ENCODE measurements around the gene RTP5.

The RTP5 gene

DNA sequence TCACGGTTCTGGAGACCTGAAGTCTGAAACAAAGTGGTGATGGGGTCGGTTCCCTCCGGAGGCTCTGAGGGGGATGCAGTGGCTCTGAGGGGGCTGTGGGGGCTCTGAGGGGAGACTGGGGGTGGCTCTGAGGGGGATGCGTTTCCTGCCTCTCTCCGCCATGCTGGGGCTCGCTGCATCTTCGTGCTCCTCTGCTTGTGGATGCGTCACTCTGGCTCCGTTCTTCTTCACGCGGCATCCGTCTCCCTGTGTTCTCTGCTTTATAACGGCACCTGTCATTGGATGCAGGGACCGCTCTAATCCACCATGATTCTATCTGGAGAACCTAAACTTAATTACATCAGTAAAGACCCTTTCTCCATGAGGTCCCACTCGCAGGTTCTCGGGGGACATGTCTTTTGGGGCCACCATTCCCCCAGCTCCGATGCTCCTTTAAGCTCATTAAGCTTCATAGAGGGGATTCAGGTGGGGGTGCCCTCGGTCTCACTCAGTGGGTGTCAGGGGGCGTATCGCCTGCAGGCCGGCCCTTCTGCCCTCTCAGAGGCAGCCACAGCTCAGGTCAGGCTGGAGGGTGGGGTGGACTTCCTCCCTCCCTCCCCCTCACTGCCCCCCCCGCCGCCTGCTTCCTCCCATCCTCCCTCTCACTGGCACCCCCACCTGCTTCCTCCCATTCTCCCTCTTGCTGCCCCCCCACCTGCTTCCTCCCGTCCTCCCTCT is 18.4 kb downstream of the RTP5 start:
- DNase-seq (ENCODE audit: low read depth, low spot score) = no peak

DNA sequence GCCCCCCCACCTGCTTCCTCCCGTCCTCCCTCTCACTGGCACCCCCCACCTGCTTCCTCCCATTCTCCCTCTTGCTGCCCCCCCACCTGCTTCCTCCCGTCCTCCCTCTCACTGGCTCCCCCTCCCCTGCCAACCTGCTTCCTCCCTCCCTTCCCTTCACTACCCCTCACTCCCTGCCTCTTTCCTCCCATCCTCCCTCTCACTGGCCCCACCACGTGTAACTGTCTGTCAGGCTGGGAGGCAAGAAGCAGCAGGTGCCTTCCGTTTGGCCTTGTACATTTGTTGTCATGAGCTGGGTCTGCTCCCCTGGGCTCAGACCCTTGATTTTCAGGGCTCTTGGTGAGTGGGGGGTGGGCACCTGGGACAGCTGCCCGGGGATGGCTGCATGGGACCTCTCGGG is 19.1 kb downstream of the RTP5 start:
- no peak for DNase-seq (ENCODE audit: low read depth, low spot score)

DNA sequence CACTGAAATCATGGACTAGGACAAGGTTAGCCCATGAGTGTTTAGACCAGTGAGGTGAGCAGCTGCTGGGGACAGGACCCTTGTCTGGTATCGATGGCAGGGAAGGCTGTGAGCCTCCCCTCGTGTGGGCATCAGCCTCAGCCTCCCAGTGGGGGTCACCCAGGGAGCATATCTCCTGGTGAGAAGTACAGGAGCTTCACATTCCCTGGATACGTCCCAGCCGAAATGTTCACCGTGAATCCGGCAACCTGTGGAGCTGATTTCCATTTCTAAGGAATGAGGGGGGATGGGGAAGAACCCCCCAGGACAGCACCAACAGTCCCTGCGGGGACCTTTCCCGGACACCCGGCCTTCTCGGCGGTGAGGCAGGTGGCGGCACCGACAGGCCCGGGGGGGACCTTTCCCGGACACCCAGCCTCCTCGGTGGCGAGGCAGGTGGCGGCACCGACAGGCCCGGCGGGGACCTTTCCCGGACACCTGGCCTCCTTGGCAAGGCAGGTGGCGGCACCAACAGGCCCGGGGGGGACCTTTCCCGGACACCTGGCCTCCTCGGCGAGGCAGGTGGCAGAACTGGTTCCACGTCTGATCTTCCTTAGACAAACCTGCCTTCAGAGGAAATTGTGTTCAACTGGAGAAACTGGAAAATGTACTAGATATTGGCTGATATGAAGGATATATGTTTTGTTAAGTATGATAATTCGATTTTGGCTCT is 21.2 kb downstream of the RTP5 start:
- DNase-seq (ENCODE audit: low read depth, low spot score) = no peak

DNA sequence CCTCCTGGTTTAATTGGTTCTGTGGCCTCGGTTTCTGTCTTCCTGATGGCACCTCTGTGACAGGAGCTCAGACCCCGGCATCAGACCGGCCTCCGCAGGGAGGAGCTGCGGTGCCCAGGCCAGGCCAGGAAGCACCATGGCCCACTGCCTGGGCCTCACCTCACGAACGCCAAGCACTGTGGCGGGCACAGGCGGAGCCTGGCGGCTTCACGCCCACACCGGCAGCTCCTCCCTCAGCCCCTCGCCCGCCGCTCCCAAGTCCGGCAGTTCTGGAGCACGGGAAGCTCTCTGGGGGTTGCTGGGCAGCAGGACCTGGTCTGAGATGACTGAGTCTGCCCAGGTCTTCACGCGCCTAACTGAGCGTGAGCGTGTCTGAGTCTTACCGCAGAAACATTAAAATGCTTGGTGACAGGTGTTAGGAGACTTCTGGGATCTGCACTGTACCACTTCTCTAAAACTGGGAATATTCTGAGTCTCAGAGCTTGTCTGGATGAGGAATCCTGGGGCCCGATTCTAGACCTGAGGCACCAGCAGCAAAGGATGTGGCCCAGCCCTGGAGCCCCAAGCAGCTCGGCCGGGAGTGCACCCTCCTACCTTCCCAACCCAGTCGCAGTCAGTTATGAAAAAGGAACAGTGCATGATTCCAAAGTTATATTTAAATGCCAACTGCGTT is 21.9 kb downstream of the RTP5 start:
- no peak for DNase-seq (ENCODE audit: low read depth, low spot score)

DNA sequence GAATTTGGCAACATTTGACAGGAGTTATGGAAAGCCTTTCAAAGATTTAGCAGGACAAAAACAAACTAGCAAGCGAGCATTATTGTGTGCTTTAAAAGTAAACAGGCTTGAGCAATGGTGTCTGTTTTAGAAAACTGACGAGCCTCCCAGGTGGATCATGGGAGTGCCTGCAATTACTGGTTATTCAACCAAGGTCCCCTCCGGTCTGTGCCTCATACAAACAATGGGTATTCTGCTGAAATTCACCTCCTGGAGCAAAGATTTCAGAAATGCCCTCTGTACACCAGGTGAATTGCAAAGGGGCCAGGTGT is 22.4 kb downstream of the RTP5 start:
- no peak for DNase-seq (ENCODE audit: low read depth, low spot score)

DNA sequence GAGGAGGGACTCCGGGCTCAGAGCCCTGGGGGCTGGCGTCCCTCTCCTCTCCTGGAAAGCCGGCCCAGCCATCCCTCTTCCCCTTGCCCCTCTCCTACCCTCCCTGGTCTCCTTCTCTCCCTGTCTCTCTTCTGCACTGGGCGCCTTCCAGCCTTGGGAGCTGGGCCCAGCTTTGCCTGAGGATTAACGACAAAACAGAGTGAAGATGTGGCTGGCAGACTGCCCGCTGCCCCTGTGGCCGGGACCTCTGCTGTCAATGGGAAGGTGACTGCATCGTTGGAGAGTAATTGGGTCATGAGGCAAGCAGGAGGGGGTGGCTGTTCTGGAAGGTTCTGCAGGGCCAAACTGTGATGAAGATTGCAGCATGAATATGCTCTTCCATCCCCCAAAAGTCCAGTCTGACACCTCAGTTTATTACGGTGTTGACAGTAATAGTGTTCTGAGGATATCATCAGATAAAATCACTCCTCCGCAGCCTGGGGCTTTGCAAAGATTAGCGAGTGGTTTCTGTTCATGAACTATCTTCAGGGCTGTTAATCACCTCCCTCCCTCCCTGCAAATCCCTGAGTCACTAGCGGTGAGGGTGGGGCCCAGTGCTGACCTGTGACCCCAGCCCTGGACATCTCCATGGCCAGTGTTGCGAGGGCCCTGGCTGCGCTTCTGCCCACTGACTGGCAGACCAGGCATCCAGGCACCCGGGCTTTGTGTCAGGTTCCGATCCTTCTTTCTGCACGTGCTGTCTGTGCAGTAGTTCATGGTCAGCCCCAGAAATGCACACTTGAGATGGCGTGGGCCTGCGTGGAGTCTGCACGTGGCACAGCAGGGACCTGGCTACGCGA is 23.0 kb downstream of the RTP5 start:
- DNase-seq (ENCODE audit: low read depth, low spot score) = no peak

DNA sequence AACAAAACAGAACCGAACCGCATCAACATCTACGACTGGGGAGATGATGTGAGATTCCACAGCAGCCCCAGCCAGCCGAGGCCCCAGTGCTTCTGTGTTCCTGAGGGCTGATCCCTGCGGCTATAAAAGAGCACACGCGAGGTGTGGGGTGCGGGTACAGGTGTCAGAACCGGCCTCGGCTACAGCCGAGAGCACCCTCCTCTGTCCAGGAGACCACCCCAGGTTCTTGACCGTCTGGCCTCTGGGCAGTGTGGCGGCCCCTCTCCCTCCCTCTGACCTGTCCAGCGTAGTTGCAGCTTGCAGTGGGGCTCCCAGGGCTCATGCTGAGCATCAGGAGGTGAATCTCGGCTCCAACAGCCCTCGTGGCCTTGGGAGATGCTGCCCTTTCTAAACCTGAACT is 23.7 kb downstream of the RTP5 start:
- no peak for DNase-seq (ENCODE audit: low read depth, low spot score)

DNA sequence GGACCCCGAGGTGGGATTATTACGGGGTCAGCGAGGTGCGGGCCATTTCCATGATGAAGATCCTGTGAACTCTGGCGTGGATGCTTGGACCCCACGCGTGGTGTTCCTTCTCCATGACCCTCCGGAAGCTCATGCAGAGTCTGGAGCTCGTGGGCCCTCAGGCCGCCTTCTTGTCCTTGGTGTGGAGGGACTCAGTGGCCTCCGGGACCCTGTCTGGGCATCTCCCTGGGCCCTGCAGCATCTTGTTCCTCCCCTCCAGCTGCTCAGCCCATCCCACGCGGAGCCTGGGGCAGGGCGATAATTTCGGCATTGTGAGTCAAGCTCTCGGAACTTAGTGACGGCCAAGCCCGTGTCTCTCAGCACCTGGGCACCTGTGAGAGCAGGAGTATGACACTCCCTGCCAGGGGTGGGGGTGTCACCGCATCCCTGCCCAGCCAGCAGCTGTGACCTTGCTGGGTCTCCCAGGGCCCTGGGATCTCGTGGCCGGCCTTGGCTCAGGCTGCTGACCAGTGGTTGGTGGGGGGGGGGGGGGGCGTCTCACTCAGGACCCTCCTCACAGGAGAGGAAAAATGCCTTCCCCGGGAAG is 24.6 kb downstream of the RTP5 start:
- no peak for DNase-seq (ENCODE audit: low read depth, low spot score)

DNA sequence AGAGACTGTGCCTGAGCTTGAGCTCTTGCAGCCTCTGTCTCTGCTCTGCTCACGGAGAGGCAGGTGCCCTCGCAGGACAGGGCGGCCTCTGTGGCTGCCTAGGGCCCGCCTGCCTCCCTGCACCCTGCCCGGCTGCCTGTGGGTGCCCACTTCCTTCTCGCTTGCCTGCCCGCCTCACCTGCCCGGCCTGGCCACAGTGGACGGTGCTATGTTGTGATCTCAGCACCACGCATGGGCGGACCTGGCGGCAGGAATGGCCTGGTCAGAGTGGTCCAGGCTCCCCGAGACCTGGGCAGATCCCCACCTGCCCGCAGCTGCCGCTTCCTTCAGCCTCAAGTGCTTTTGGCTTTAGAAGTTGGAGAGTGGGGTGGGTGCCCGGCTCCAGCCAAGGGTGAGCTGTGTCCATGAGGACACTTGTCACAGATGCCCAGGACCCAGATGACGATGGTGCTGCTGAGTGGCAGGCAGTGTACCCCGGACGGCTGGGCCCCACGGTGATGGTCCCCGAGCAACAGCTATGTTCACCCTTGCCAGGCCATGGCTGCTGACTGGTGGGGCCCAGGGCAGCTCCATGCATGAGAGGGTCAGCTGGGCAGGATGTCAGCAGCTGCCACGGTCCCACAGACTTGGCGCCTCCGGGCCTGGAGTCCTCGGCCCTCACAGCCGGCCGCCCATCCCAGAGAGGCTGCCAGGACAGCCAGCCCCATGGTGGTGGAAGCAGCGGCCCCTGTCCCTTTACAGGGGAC is 25.3 kb downstream of the RTP5 start:
- no peak for DNase-seq (ENCODE audit: low read depth, low spot score)

DNA sequence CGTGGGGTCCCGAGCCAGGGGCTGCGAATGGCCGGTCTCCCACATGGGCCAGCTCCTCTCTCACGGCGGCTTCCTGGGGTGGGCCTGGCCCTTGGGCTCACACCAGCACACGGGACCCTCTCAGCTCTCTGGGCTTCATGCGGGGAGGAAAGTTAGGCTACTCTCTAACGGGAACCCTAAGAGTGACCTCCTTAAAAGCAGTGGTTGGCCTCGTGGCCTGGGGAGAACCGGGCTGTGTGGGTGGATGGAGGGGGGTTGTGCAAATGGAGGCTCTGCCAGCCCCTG is 25.8 kb downstream of the RTP5 start:
- no peak for DNase-seq (ENCODE audit: low read depth, low spot score)

DNA sequence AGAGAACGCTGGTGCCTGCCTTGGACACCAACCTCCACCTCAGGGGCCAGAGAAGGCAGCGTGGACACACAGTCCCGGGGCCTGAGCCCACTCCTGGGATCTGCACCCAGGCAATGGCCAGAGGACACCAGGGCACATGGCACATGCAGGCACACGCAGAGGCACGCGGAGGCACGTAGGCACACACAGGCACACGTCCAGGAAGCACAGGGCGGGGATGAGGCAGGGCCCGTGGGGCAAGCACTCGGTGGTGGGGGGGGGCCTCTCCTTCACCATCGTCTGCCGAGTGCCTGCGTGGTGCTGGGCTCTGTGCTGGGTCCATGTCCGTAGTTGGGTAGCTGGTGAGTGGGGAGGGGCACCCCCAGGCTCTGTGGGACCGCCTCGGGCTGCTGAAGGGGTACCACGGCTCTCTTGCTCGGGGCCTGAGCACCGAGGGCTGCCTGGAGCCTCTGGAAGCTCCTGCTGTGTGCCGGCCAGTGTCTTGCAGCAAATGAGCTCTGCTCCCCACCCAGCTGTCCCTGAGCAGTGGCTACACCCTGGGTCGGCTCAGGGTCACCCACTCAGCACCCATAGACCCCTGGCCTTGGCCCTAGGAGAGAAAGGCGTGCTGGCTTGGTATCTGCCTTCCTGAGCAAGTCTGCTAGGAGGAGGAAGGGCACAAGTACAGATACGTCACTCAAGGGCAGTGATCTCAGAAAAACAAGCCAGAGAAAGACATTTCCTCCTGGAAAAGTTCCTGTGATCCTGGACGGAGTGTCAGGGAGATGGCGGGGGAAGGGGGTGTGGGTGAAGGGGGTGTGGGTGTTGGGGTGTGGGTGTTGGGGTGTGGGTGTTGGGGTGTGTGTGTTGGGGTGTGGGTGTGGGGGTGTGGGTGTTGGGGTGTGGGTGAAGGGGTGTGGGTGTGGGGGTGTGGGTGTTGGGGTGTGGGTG is 26.4 kb downstream of the RTP5 start:
- no peak for DNase-seq (ENCODE audit: low read depth, low spot score)

DNA sequence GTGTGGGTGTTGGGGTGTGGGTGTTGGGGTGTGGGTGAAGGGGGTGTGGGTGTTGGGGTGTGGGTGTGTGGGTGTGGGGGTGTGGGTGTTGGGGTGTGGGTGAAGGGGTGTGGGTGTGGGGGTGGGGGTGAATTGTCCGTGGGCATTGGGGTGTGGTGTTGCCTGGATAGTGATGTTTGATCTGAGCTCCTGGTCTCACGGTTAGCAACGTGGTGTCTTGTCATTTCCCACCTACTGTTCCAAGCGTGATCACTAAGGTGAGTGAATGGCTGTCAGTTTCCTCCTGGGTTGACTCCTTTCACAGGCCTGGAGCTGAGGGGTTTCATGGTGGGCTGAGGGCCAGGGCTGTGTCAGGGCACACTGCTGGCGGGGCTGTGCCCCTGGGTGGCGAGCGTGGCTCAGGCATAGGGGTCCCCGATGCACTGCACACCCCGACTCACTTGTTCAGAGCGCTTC is 27.2 kb downstream of the RTP5 start:
- no peak for DNase-seq (ENCODE audit: low read depth, low spot score)

DNA sequence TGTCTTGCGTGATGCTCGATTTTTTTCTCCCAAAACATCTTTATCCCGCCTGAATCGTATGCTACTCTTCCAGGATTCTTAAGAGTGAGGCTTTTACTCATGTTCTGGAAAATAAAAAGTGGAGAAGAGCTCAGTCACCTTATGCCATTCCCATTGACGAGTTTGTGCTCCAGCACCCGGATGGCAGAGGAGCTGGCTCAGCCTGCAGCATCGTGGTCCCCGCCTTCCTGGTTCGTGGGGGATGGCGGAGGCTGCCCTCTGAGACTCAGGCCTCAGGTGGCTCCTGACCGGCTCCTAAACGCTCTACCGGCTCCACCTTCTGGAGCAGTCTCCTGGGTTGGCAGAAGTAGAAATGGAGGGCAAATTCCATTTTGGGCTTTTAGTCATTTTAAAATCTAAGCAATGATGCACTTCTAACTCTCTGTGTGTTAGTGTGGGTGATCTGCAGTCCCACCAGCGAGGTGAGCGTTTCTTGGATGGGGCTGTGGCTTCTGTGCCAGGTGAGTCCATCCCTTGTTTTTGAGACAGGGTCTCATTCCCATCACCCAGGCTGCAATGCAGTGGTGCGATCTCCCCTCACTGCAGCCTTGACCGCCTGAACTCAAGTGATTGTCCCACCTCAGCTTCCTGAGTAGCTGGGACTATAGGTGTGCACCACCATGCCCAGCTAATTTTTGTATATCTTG is 27.8 kb downstream of the RTP5 start:
- DNase-seq (ENCODE audit: low read depth, low spot score) = no peak

DNA sequence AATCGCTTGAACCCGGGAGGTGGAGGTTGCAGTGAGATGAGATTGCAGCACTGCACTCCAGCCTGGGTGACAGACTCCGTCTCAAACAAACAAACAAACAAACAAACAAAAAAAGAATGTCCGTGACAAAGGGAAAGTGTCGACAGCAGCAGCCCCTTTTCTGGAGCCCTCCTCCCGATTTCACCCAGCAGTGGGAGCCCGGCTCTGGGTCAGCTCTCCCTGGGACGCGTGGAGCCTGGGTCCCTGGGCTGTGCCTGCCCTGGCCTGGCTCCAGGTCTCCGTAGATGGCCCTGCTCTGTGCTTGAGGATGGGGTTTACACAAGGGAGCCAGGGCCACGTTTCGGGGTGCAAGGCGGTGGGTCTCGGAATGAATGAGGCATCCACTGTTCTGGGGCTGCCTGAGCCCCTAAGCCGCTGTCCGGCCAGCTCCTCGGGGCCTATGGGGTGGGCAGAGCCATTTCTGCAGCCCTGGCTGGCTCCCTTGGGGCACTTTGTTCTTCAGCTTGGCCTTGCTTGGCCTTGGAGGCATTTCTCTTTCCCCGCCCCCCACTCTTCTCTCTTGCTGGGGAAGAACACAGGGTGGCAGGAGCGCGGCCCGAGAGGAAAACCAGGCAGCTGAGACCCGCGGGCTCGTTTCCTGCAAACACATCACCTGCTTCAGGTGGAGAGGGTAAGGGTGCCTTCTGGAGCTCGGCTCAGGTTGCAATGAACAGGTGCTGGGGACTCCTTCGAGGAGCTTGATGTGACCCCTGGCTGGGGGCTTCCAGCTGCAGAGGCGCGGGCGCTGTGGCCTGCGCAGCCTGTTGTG is 29.1 kb downstream of the RTP5 start:
- no peak for DNase-seq (ENCODE audit: low read depth, low spot score)

DNA sequence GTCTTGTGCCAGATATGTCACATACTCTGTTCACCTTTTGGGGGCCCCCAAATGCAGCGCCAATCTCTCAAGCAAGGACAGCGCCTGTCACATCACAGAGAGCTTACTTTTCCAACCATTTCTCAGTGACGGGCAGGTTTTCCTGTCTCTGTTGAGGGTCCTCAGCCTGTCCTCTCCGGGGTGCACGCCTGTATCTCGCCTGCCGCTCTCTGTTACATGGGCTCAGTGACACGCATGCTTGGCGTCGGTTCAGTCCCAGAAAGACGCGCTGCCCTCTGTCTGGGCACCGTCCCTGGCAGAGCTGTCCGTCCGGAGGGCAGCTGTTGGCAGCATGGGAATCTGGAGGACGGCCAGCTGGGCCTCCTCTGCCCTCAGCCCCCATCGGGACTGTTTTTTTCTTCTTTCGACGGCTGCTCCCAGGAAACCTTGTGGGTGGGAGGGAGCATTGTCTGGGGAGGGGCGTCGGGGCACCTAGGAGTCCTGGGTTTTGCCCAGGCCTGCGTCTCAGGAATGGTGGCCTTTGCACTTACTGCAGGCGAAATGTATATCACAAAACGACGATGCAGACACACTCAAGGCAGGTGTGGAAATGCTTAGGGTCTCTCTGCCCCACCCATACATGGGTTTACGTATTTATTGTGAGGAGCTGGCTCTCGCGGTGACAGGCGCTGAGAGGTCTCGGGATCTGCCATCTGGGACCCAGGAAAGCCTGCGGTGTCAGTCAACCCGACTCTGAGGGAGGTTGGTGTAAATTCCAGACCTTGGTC is 30.9 kb downstream of the RTP5 start:
- no peak for DNase-seq (ENCODE audit: low read depth, low spot score)

DNA sequence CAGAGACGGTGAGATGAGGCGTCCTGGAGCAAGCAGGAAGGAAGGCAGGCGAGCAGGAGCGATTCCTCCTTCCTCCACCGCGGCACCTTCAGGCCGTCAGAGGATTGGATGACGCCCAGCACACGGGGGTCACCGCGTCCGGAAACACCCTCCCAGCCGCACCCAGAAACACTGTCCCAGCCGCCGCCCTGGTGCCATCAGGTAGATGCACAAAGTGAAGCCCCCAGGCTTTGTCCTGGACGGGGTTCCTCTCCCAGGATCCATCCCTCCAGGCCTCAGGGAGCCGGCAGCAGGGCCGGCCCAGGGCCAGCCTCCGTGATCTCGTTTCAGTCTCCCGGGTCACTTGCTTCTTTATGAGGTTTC is 31.5 kb downstream of the RTP5 start:
- no peak for DNase-seq (ENCODE audit: low read depth, low spot score)

DNA sequence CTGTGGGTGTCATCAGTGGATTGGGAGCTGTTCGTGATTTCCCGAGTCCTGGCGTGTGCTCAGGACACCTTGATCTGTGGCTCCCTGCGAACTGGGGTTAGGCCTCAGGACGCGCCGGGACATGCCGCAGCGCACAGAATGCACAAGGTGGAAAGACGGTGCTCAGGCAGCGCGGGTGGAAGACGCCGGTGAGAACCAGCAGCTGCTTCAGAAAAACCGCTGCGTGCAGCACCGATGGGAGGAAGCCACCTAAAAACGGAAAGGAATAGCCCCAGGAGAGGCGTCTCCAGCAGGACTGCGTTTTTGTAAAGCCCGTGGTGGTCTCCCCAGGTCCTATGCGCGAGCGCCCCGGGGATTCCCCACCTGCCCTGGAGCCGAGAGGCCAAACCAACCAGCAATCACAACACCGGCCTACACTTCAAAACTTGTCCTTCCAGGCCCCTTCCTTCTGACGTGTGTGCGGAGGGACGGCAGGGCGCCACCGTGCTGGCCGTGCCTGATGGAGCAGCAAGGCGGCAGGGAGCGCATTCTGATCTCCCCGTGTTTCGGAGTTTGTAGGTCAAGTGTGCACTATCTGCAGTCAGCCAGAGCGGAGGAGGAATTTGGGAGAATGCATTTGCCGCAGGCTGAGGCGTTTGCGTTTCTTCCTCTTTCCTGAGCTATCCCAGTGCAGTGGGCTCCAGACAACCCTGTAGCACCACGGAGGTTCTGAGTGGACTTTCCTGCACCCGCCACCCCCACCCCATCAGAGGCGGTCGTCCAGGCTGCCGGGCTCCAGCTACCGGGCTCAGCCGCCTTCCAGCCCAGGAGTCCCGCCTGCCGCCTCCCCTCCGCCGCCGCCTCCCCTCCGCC is 32.2 kb downstream of the RTP5 start:
- DNase-seq (ENCODE audit: low read depth, low spot score) = no peak
